Measurements from ENCODE around the gene CCDC43. TPM values are rescaled to one million over a fixed set of nuclear protein-coding genes. Genes with fewer than 3 reads are reported as not detected.

Gene CCDC43
- total RNA-seq, 1 experiment from 2014 or later, result 50.4 TPM

- no peaks in the 10 kb centered on the region for H3K9me2 ChIP-seq (replicated peaks; ENCODE audit: low read length)
- CTCF ChIA-PET, result no interaction called here
- DNase-seq (no peak), ATAC-seq (no peak)
- no peaks in the 10 kb centered on the region for H3F3A ChIP-seq (ENCODE audit: low read length, unreplicated experiment)
- no peaks in the 10 kb centered on the region for H3K4me1 ChIP-seq (ENCODE audit: insufficient read depth, low read length)
- BruUV-seq (replicated peaks), result no TSS peak
- no peak overlapping the region for H2AFZ ChIP-seq (ENCODE audit: low read length)
- H3K27ac ChIP-seq (ENCODE audit: low read length), result no peak overlapping the region
- H3K27me3 ChIP-seq (ENCODE audit: low read length), result no peaks in the 10 kb centered on the region
- H3K9ac ChIP-seq (ENCODE audit: low read length), result no peak overlapping the region
- H3K9me3 ChIP-seq (ENCODE audit: low read length), result no peaks in the 10 kb centered on the region
- H4K20me1 ChIP-seq (ENCODE audit: low read length), result no peaks in the 10 kb centered on the region
- intact Hi-C loops (cut with micrococcal nuclease), result no loop called here
- no peak for TF ChIP-seq EZH2 (IDR thresholded peaks at IDR 0.05; ENCODE audit: low read length, unreplicated experiment)
- no peak for TF ChIP-seq EZH2phosphoT487 (IDR thresholded peaks at IDR 0.05; ENCODE audit: borderline replicate concordance, low read length)
- no peak for TF ChIP-seq CTCF (conservative IDR thresholded peaks at IDR 0.05; ENCODE audit: low read depth, low read length)
- no peak overlapping the region for H3K4me2 ChIP-seq (ENCODE audit: low read length)
- H3K79me2 ChIP-seq (ENCODE audit: low read length), result no peaks in the 10 kb centered on the region
- POLR2A ChIA-PET (ENCODE audit: unreplicated experiment), result no interaction called here
- no peak overlapping the region for H3K4me3 ChIP-seq (ENCODE audit: low read length)
- H3K36me3 ChIP-seq (ENCODE audit: low read depth, low read length), result no peaks in the 10 kb centered on the region
Measured at GRCh38 chr17:44628243-44629188, 61.1 kb downstream of the CCDC43 start.

DNA sequence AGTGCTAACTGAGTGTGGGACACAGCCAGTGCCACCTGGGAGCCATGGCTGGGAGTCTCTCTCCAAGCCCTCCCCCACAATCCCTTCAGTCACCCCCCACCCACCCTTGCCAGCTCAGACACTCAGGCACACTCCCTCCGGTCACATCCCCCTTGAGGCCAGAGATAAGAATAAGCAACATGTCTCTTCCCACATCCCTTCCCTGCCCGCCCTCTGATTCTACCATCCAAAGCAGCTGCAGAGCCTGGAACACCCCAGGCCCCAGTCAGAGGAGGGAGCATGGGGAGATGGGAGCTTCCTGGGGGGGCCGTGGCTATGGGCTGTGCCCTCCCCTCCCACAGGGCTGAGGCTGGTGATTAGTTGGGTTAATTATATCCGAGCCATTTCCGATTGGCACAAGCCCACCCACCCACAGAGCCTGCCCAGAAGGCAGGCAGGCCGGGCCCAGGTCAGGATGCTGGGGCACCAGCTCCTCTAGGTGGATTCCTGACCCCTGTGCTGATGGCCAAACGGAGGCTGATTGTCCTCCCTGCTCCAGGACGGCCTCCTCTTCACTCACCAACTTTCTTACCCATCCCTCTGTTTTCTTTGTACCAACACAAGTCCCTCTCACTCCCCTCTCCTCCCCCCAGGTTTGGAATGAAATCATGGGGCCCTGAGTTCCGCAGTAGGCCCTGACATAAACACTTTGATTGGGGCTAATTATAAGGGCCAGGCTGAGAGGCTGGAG lies 61.9 kb downstream of the CCDC43 start:
- H3K9me3 ChIP-seq (ENCODE audit: low read length), result no peaks in the 10 kb centered on the region
- DNase-seq (no peak), ATAC-seq (no peak)
- no peaks in the 10 kb centered on the region for H3K27me3 ChIP-seq (ENCODE audit: low read length)
- H3K4me1 ChIP-seq (ENCODE audit: insufficient read depth, low read length), result no peaks in the 10 kb centered on the region
- no peaks in the 10 kb centered on the region for H3K36me3 ChIP-seq (ENCODE audit: low read depth, low read length)
- intact Hi-C loops (cut with micrococcal nuclease), result no loop called here
- ChIA-PET POLR2A (ENCODE audit: unreplicated experiment) (no interaction called here), CTCF (no interaction called here)
- no peak overlapping the region for H3K4me3 ChIP-seq (ENCODE audit: low read length)
- no peaks in the 10 kb centered on the region for H3K9me2 ChIP-seq (replicated peaks; ENCODE audit: low read length)
- H3K4me2 ChIP-seq (ENCODE audit: low read length), result no peak overlapping the region
- H3K27ac ChIP-seq (ENCODE audit: low read length), result no peak overlapping the region
- no TSS peak for BruUV-seq (replicated peaks)
- no peaks in the 10 kb centered on the region for H3F3A ChIP-seq (ENCODE audit: low read length, unreplicated experiment)
- H2AFZ ChIP-seq (ENCODE audit: low read length), result no peak overlapping the region
- H4K20me1 ChIP-seq (ENCODE audit: low read length), result no peaks in the 10 kb centered on the region
- no peak for TF ChIP-seq EZH2 (IDR thresholded peaks at IDR 0.05; ENCODE audit: low read length, unreplicated experiment)
- TF ChIP-seq EZH2phosphoT487 (IDR thresholded peaks at IDR 0.05; ENCODE audit: borderline replicate concordance, low read length), result no peak
- no peak for TF ChIP-seq CTCF (conservative IDR thresholded peaks at IDR 0.05; ENCODE audit: low read depth, low read length)
- H3K79me2 ChIP-seq (ENCODE audit: low read length), result no peaks in the 10 kb centered on the region
- no peak overlapping the region for H3K9ac ChIP-seq (ENCODE audit: low read length)

Other genes starting within 250 kb of the CCDC43 start
- 22.7 and 30.1 TPM in 2 replicates for gene GPATCH8, start 186.4 kb downstream of the CCDC43 start, total RNA-seq (2014; rRNA removed)
- 11.6 and 12.8 TPM in 2 replicates for gene FZD2, start 132.3 kb downstream of the CCDC43 start, total RNA-seq (2014; rRNA removed)
- gene MEIOC, start 33.3 kb downstream of the CCDC43 start, total RNA-seq (2014; rRNA removed), result not detected in 2 replicates
- 17.9 and 28.6 TPM in 2 replicates for gene DBF4B, start 18.9 kb upstream of the CCDC43 start, total RNA-seq (2014; rRNA removed)
- 2.7 and 2.9 TPM in 2 replicates for gene ADAM11, start 69.2 kb upstream of the CCDC43 start, total RNA-seq (2014; rRNA removed)
- 16.4 and 17.1 TPM in 2 replicates for gene GJC1, start 140.5 kb upstream of the CCDC43 start, total RNA-seq (2014; rRNA removed)
- not detected in 2 replicates for gene HIGD1B, start 158.1 kb upstream of the CCDC43 start, total RNA-seq (2014; rRNA removed)
- 227 and 292 TPM in 2 replicates for gene EFTUD2, start 209.7 kb upstream of the CCDC43 start, total RNA-seq (2014; rRNA removed)
- gene GFAP, start 225.7 kb upstream of the CCDC43 start, total RNA-seq (2014; rRNA removed), result 0.29 and 0.46 TPM in 2 replicates

All from PC-3 (cell line).